ENCODE measurements around the gene NOX4.

- TF ChIP-seq CTCF (IDR thresholded peaks at IDR 0.05; ENCODE audit: extremely low read depth in 1 of 2, insufficient read depth in 1 of 2, low read depth in 1 of 2, low read length in 2 of 2) (no peak), MAX (IDR thresholded peaks at IDR 0.05; ENCODE audit: insufficient read depth, insufficient read length) (no peak), EZH2 (IDR thresholded peaks at IDR 0.05; ENCODE audit: borderline replicate concordance, low read depth, low read length, severe bottlenecking) (no peak), POLR2A (IDR thresholded peaks at IDR 0.05; ENCODE audit: low read depth, low read length) (no peak)
Measured at GRCh38 chr11:89293965-89294679, 197.1 kb downstream of the NOX4 start.
